GM08714 (cell line): ENCODE results near the gene KRTAP16-1.

Experiments used
- H3K4me3 ChIP-seq: fragments of 200-500 bp; sonication (Bioruptor generic); 2 replicates; pipeline ENCODE4 v1.5.1; 2014; ENCODE audit warnings: mild to moderate bottlenecking, low read length, inconsistent platforms
- ZNF274 ChIP-seq: IDR thresholded peaks from 2 replicates; pipeline ENCODE4 v1.6.1; 2012; ENCODE audit warnings: mild to moderate bottlenecking, low read depth, low read length

KRTAP16-1 gene

GRCh38 chr17:41265078-41265477, 44.0 kb downstream of the KRTAP16-1 start, which contains the start of gene KRTAP9-6:
Gene KRTAP9-6, plus strand, starts transcription at chr17:41265378. Its CDS starts 0 bp downstream, at chr17:41265378.
- TF ChIP-seq ZNF274: no peak
- H3K4me3 ChIP-seq: no peak within 1 kb of the TSS

GRCh38 chr17:41264599-41264998, 44.5 kb downstream of the KRTAP16-1 start:
- TF ChIP-seq ZNF274: no peak
- H3K4me3 ChIP-seq: no peak overlapping the region

- TF ChIP-seq ZNF274: no peak
- no peak overlapping the region for H3K4me3 ChIP-seq
Measured at GRCh38 chr17:41263212-41263611, 45.9 kb downstream of the KRTAP16-1 start.

GRCh38 chr17:41258406-41258805, 50.7 kb downstream of the KRTAP16-1 start:
- no peak for TF ChIP-seq ZNF274
- no peak overlapping the region for H3K4me3 ChIP-seq
